Uterus (tissue), 4 donors: ENCODE measurements around the gene CHADL. TPM values are rescaled to one million over a fixed set of nuclear protein-coding genes. Genes with fewer than 3 reads are reported as not detected.

Experiments
- DNase-seq, 2 donors: peaks; one replicate each; pipeline ENCODE4 v3.0.0-alpha.2; 2019 to 2020
- H3K27ac ChIP-seq, 2 donors: fragments of 200-600 bp; sonication (generic); 1 replicate in 1 of 2; 2 replicates in 1 of 2; pipeline ENCODE4 v1.5.1; 2016 to 2018
- H3K27me3 ChIP-seq, 2 donors: fragments of 200-600 bp; sonication (generic); one replicate each; pipeline ENCODE4 v1.5.1; 2018 to 2019; ENCODE audit warnings: control low read depth in 1 of 2
- H3K36me3 ChIP-seq, 2 donors: fragments of 200-600 bp; sonication (generic); one replicate each; pipeline ENCODE4 v1.5.1; 2019; ENCODE audit warnings: control low read depth in 1 of 2
- H3K4me1 ChIP-seq, 2 donors: fragments of 200-600 bp; sonication (generic); one replicate each; pipeline ENCODE4 v1.5.1; 2018 to 2019; ENCODE audit warnings: control low read depth in 1 of 2
- H3K4me3 ChIP-seq, 2 donors: fragments of 200-600 bp; sonication (generic); 1 replicate in 1 of 2; 2 replicates in 1 of 2; pipeline ENCODE4 v1.5.1; 2018 to 2019; ENCODE audit warnings: mild to moderate bottlenecking in 1 of 2
- H3K9me3 ChIP-seq, 2 donors: fragments of 200-600 bp; sonication (generic); one replicate each; pipeline ENCODE4 v1.5.1; 2019; ENCODE audit warnings: control low read depth in 1 of 2
- CTCF ChIP-seq, 4 experiments: fragments of 200-600 bp in 2 of 4; fragments of 450-650 bp in 2 of 4; sonication (generic) in 2 of 4; IDR thresholded peaks; one replicate each; pipeline ENCODE4 v1.5.1; 2016 to 2019; ENCODE audit warnings: antibody characterized with exemption in 4 of 4, mild to moderate bottlenecking in 2 of 4, moderate library complexity in 1 of 4
- POLR2A ChIP-seq, 2 donors: fragments of 450-650 bp; IDR thresholded peaks; one replicate each; pipeline ENCODE4 v1.6.1; 2016; ENCODE audit warnings: antibody characterized with exemption in 2 of 2, mild to moderate bottlenecking in 1 of 2, moderate library complexity in 1 of 2
- intact Hi-C: fragments of 100-400 bp; cut with DNase I; formaldehyde crosslinking; loops from one replicate; pipeline ENCODE4 v1.15.1; 2023; ENCODE audit warnings: low total_unique reads
- total RNA-seq, 4 donors: library from RNA; depleted of rRNA in 3 of 4; stranded (reverse); fragments of >200 nt in 3 of 4; gene quantifications; one replicate each; pipeline versions ENCODE4 v1.1.0 to v1.2.4, GENCODE V29; 2014 to 2023
- donor health status: DM: yes; HTN: yes; CAD: no.

Gene CHADL
- total RNA-seq, result 1 to 10 TPM in 2 of 4 donors, not detected in 2; 1.8 to 2.6 TPM

- no peak within 1 kb of the TSS for H3K4me3 ChIP-seq
- no peaks in the 10 kb centered on the region for H3K27me3 ChIP-seq
- no peak for DNase-seq
- peaks cover 0 to 9% of the 10 kb centered on the region in 2 donors for H3K4me1 ChIP-seq
- intact Hi-C loops, result no loop called here
- no peaks in the 10 kb centered on the region for H3K36me3 ChIP-seq
- H3K27ac ChIP-seq, result no peak within 1 kb of the TSS
- TF ChIP-seq CTCF (IDR thresholded peaks at IDR 0.05), result no peak
- H3K9me3 ChIP-seq, result no peaks in the 10 kb centered on the region
These were observed at the start of gene CHADL for GRCh38 chr22:41240377-41241132. Gene CHADL (minus strand): TSS chr22:41240931. CDS start chr22:41240881, 50 bp downstream.

GRCh38 chr22:41289671-41290070 lies 48.9 kb upstream of the CHADL start:
- intact Hi-C loops, result no loop called here
- peak overlapping the region; percentile 3 to 67 for H3K27ac ChIP-seq
- TF ChIP-seq CTCF (IDR thresholded peaks at IDR 0.05), result no peak
- no peak for TF ChIP-seq POLR2A (IDR thresholded peaks at IDR 0.05)
- H3K36me3 ChIP-seq, result no peaks in the 10 kb centered on the region
- no peaks in the 10 kb centered on the region for H3K27me3 ChIP-seq
- no peak for DNase-seq
- no peaks in the 10 kb centered on the region for H3K9me3 ChIP-seq
- H3K4me1 ChIP-seq, result no peaks in the 10 kb centered on the region
- no peak overlapping the region for H3K4me3 ChIP-seq

GRCh38 chr22:41288245-41288946 lies 47.7 kb upstream of the CHADL start:
- H3K4me3 ChIP-seq, result no peak overlapping the region
- no peaks in the 10 kb centered on the region for H3K4me1 ChIP-seq
- no peak for TF ChIP-seq POLR2A (IDR thresholded peaks at IDR 0.05)
- TF ChIP-seq CTCF (IDR thresholded peaks at IDR 0.05), result no peak
- intact Hi-C loops, result no loop called here
- H3K27me3 ChIP-seq, result no peaks in the 10 kb centered on the region
- H3K9me3 ChIP-seq, result no peaks in the 10 kb centered on the region
- H3K36me3 ChIP-seq, result no peaks in the 10 kb centered on the region
- H3K27ac ChIP-seq, result peak overlapping the region; percentile 42 to 67
- no peak for DNase-seq

GRCh38 chr22:41286639-41287091 lies 45.9 kb upstream of the CHADL start:
- no peak for TF ChIP-seq POLR2A (IDR thresholded peaks at IDR 0.05)
- no peak for TF ChIP-seq CTCF (IDR thresholded peaks at IDR 0.05)
- Histone ChIP-seq H3K36me3 (no peaks in the 10 kb centered on the region), H3K9me3 (no peaks in the 10 kb centered on the region), H3K4me1 (no peaks in the 10 kb centered on the region), H3K27me3 (no peaks in the 10 kb centered on the region), H3K27ac (peak overlapping the region; percentile 74 to 93), H3K4me3 (peak overlapping the region; percentile 47 to 80)
- DNase-seq, result no peak
- intact Hi-C loops, result no loop called here
